GM18520 (cell line): ENCODE data around the gene MEIOB.

ENCODE experiments used
- ATAC-seq: cut with Tn5 transposase; IDR thresholded peaks from one replicate; pipeline ENCODE4 v1.9.1; 2021; ENCODE audit not compliant: unreplicated experiment

Gene MEIOB

DNA sequence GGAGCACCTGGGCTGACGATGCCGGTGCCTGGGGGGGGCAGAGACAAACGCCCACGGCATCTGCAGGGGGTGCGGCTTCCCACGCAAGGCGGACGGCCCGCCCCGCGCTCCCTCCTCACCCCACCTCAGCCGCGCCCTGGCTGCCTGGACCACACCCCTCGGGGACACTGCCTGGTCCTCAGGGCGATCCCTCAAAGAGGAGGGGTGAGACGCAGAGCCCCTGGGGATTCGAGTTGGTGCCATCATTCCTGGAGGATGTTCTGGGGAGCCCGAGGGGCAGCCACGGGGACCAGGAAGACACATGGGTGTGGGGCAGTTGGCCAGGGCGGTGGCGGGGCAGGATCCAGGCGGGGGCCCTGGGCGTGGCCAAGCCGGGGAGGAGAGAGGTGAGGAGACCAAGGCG is 82.3 kb downstream of the MEIOB start:
- ATAC-seq, result no peak

GRCh38 chr16:1788708-1789100 is 83.3 kb downstream of the MEIOB start:
- no peak for ATAC-seq

DNA sequence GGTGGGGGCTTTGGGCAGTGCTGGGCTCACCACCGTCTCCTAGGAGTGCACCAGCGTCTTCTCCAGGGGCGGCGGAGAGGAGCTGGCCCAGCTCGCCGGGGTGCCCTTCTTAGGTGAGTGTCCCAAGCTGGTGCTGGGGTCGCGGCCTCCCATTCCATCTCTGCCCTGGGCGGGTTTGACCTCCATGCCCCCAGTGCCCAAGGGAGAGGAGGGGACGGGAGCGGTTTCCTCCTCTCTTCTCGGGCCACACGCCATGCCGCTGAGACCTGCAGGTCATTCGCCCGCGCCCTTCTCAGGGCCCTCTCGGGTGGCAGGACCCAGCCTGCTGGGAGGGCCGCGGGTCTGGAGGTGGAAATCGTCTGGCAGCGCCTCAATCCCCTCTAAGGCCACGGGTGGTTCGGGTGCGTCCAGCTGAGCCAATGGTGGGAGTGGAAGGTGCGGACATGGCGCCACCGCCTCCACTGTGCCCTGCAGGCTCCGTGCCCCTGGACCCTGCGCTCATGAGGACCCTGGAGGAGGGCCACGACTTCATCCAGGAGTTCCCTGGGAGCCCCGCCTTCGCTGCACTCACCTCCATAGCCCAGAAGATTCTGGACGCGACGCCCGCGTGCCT is 83.8 kb downstream of the MEIOB start:
- no peak for ATAC-seq

GRCh38 chr16:1787322-1788094 is 84.5 kb downstream of the MEIOB start:
- ATAC-seq, result no peak

GRCh38 chr16:1787056-1787321 is 85.0 kb downstream of the MEIOB start:
- ATAC-seq, result no peak

- ATAC-seq, result no peak
Observed at GRCh38 chr16:1786242-1787055, 85.5 kb downstream of the MEIOB start.

DNA sequence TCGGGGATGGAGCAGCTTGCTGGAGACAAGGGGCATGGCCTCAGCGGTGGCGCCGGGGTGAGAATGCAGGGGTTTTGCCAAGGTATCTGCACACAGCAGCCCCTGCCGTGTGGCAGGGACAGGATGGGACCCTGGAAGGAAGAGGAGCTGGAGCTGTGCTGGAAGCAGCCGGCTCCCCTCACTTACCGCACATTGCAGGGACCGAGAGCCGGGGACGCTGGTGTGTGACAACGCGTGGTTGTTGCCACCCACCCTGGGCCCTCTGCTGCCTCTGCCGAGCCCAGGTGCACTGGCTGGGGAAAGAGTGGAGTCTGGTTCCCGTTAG is 86.2 kb downstream of the MEIOB start:
- no peak for ATAC-seq

DNA sequence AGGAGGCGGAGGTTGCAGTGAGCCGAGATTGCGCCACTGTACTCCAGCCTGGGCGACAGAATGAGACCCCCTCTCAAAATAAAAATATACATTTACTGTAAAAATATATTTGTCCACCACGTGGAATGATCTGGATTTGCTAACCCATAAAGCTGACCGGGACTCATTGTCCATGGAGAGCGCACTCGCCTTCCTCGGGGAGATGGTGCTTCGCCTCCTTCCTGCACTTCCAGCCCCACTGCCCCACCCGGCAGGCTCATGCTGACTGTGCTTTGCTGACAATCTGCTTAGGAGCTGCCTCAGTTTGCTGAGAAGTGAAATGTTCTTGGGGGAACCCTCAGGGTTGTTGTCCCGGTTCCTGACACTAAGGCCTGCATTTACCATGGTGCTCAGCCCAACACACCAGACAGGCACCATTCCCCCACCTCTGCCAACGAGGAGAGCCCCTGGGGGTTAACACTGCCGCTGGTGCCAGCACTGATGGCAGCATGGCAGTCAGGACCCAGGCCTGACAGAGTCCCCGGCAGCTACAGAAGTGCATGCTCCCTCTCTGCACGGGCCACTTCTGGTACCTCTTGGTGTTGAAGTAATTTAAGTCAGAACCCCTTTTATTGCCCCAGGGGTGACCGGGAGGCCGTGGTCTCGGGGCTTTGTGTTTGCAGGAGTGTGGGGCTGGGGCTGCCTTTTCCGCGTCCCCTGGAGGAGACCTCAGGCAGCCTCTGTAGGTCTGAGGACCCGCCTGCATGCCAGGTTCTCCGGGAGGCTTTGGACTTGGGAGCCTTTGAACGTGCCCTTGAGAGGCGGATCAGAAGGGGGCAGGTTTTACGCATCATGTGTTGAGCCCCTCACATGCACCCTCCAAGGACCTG is 86.8 kb downstream of the MEIOB start:
- ATAC-seq, result no peak
